ENCODE results near the gene CACTIN. TPM values are rescaled to one million over a fixed set of nuclear protein-coding genes. Genes with fewer than 3 reads are reported as not detected.

CACTIN gene
- total and polyA plus RNA-seq, 2 of the 4 experiments (the other 2 are of a cell fraction), result 10.8 to 19.5 TPM

GRCh38 chr19:3610745-3611717 is 15.6 kb downstream of the CACTIN start (continued):
- TF ChIP-seq, protein P1, sequence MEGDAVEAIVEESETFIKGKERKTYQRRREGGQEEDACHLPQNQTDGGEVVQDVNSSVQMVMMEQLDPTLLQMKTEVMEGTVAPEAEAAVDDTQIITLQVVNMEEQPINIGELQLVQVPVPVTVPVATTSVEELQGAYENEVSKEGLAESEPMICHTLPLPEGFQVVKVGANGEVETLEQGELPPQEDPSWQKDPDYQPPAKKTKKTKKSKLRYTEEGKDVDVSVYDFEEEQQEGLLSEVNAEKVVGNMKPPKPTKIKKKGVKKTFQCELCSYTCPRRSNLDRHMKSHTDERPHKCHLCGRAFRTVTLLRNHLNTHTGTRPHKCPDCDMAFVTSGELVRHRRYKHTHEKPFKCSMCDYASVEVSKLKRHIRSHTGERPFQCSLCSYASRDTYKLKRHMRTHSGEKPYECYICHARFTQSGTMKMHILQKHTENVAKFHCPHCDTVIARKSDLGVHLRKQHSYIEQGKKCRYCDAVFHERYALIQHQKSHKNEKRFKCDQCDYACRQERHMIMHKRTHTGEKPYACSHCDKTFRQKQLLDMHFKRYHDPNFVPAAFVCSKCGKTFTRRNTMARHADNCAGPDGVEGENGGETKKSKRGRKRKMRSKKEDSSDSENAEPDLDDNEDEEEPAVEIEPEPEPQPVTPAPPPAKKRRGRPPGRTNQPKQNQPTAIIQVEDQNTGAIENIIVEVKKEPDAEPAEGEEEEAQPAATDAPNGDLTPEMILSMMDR (conservative IDR thresholded peaks at IDR 0.05; ENCODE audit: low read depth, low read length), result no peak

Measured in IMR-90 (cell line).